Body of pancreas (tissue), 4 donors: ENCODE data around the gene MRPL17. TPM values are rescaled to one million over a fixed set of nuclear protein-coding genes. Genes with fewer than 3 reads are reported as not detected.
A peak's percentile ranks its signal among the peaks of the same experiment; 100 is the strongest.

Source experiments
- ATAC-seq: fragments of 150-250 bp; one replicate; pipeline ENCODE4 v1.9.1; 2016
- DNase-seq, 4 donors: peaks; one replicate each; pipeline ENCODE4 v3.0.0-alpha.2; 2019
- H3K27ac ChIP-seq, 4 donors: fragments of 200-600 bp; sonication (generic); 1 replicate in 3 of 4; 2 replicates in 1 of 4; pipeline versions ENCODE4 v1.5.1 to v1.6.1; 2016 to 2019; ENCODE audit warnings: mild to moderate bottlenecking in 1 of 4, mixed read lengths in 1 of 4, moderate library complexity in 1 of 4
- H3K27me3 ChIP-seq, 2 donors: fragments of 200-600 bp; sonication (generic); one replicate each; pipeline ENCODE4 v1.6.0; 2016; ENCODE audit warnings: mild to moderate bottlenecking in 1 of 2
- H3K36me3 ChIP-seq, 2 donors: fragments of 200-600 bp; sonication (generic); replicated peaks in 1 of 2; 2 replicates each; pipeline ENCODE4 v1.5.1; 2016; ENCODE audit warnings: low read depth in 2 of 2; ENCODE audit not compliant: insufficient read depth in 1 of 2
- H3K4me1 ChIP-seq: fragments of 200-600 bp; sonication (generic); one replicate; pipeline ENCODE4 v1.6.0; 2016
- H3K4me3 ChIP-seq, 2 donors: fragments of 200-600 bp; sonication (generic); 1 replicate in 1 of 2; 2 replicates in 1 of 2; pipeline ENCODE4 v1.5.1; 2016 to 2019
- H3K9me3 ChIP-seq, 3 donors: fragments of 200-600 bp; sonication (generic); 1 replicate in 2 of 3; 2 replicates in 1 of 3; pipeline ENCODE4 v1.5.1; 2016
- CTCF ChIP-seq, 7 experiments: fragments of 450-650 bp in 4 of 7; fragments of 200-600 bp in 3 of 7; sonication (generic) in 3 of 7; IDR thresholded peaks; one replicate each; pipeline ENCODE4 v1.5.1; 2016 to 2019; ENCODE audit warnings: antibody characterized with exemption in 7 of 7
- POLR2A ChIP-seq, 3 donors: fragments of 450-650 bp; IDR thresholded peaks; one replicate each; pipeline ENCODE4 v1.6.1; 2016; ENCODE audit warnings: antibody characterized with exemption in 3 of 3, mild to moderate bottlenecking in 2 of 3
- WGBS, 2 donors: methylation state at CpG; one replicate each; pipeline ENCODE4 v1.1.5; 2017; 5-methylcytosine and 5-hydroxymethylcytosine counted together
- intact Hi-C: fragments of 100-400 bp; cut with DNase I; formaldehyde crosslinking; loops from one replicate; pipeline ENCODE4 v1.15.1; 2023
- total RNA-seq, 2 donors: library from RNA; depleted of rRNA; stranded (reverse); fragments of >200 nt; gene quantifications; one replicate each; pipeline ENCODE4 v1.1.0, GENCODE V29; 2016

MRPL17 gene
- total RNA-seq, 2 donors from 2014 or later = 19.4 to 263 TPM

- H3K27me3 ChIP-seq = no peaks in the 10 kb centered on the region
- H3K4me3 ChIP-seq = no peak overlapping the region
- TF ChIP-seq CTCF (IDR thresholded peaks at IDR 0.05) (no peak), POLR2A (IDR thresholded peaks at IDR 0.05) (no peak)
- no peak overlapping the region for H3K27ac ChIP-seq
- intact Hi-C loops = no loop called here
- WGBS, 2 donors = 90% methylated on average over 24 of the region's 26 CpGs; no CpG with 5 or more reads in 1 of the 2 donors
- H3K4me1 ChIP-seq = peaks cover 18% of the 10 kb centered on the region
- DNase-seq (no peak), ATAC-seq (no peak)
- no peaks in the 10 kb centered on the region for H3K36me3 ChIP-seq
- no peaks in the 10 kb centered on the region for H3K9me3 ChIP-seq
Observed at GRCh38 chr11:6640985-6641701, 42.0 kb downstream of the MRPL17 start.

- H3K4me1 ChIP-seq = peaks cover 24% of the 10 kb centered on the region
- TF ChIP-seq POLR2A (IDR thresholded peaks at IDR 0.05) (no peak), CTCF (IDR thresholded peaks at IDR 0.05) (no peak)
- H3K36me3 ChIP-seq = no peaks in the 10 kb centered on the region
- no peaks in the 10 kb centered on the region for H3K27me3 ChIP-seq
- H3K27ac ChIP-seq = no peak overlapping the region
- no peak overlapping the region for H3K4me3 ChIP-seq
- DNase-seq (no peak), ATAC-seq (no peak)
- intact Hi-C loops = no loop called here
- no peaks in the 10 kb centered on the region for H3K9me3 ChIP-seq
- WGBS, 2 donors = 91 to 94% methylated on average over 17 to 36 of the region's 36 CpGs
Observed at GRCh38 chr11:6640036-6640984, 42.8 kb downstream of the MRPL17 start.

GRCh38 chr11:6638429-6638828, 44.7 kb downstream of the MRPL17 start:
- H3K4me1 ChIP-seq = peaks cover 42% of the 10 kb centered on the region
- no peak overlapping the region for H3K4me3 ChIP-seq
- intact Hi-C loops = no loop called here

DNA sequence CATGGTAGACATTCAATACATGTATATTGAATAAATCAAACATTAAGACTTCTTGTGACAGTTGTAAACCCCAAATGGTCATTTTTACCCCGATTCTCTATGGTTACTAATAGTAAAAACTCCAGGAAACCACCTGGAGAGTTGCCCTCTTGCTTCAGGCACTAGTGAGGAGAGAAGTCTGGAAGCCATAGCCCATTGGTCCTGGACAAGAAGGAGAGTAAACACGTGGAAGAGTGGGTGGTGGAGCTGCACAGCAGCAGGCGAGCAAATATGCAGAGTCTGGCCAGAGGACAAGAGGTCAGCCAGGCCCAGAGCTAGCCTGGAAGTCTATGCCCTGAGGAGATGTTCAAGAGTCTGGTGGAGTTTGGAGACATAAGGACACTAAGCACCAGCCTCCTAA, 45.3 kb downstream of the MRPL17 start:
- 10 to 17% methylated on average over 3 of the region's 3 CpGs for WGBS, 2 donors
- ATAC-seq = peak; percentile 56
- Histone ChIP-seq H3K36me3 (no peaks in the 10 kb centered on the region), H3K27ac (peak overlapping the region in 1 of 4 donors; percentile 5), H3K27me3 (no peaks in the 10 kb centered on the region), H3K4me1 (peaks cover 44% of the 10 kb centered on the region), H3K4me3 (no peak overlapping the region), H3K9me3 (no peaks in the 10 kb centered on the region)
- peak in 2 of 4 donors; percentile 47 to 56 for DNase-seq
- intact Hi-C loops = no loop called here
- TF ChIP-seq CTCF (IDR thresholded peaks at IDR 0.05) = no peak
- no peak for TF ChIP-seq POLR2A (IDR thresholded peaks at IDR 0.05)

More at GRCh38 chr11:6638429-6638828, 44.7 kb downstream of the MRPL17 start:
- ATAC-seq = no peak
- peak in 2 of 4 donors; percentile 25 to 48 for DNase-seq
- no peaks in the 10 kb centered on the region for H3K36me3 ChIP-seq
- no peaks in the 10 kb centered on the region for H3K9me3 ChIP-seq
- WGBS, 2 donors = 55 to 59% methylated on average over 4 of the region's 4 CpGs
- TF ChIP-seq CTCF (IDR thresholded peaks at IDR 0.05) = peak in 4 of 7 experiments; percentile 16 to 43 (median 22)
- no peak for TF ChIP-seq POLR2A (IDR thresholded peaks at IDR 0.05)
- no peaks in the 10 kb centered on the region for H3K27me3 ChIP-seq
- peak overlapping the region in 1 of 4 donors; percentile 5 for H3K27ac ChIP-seq
